ENCODE data around the gene RTP2. TPM values are rescaled to one million over a fixed set of nuclear protein-coding genes. Genes with fewer than 3 reads are reported as not detected.

Gene RTP2
- total RNA-seq, 6 donors from 2014 or later, result not detected

DNA sequence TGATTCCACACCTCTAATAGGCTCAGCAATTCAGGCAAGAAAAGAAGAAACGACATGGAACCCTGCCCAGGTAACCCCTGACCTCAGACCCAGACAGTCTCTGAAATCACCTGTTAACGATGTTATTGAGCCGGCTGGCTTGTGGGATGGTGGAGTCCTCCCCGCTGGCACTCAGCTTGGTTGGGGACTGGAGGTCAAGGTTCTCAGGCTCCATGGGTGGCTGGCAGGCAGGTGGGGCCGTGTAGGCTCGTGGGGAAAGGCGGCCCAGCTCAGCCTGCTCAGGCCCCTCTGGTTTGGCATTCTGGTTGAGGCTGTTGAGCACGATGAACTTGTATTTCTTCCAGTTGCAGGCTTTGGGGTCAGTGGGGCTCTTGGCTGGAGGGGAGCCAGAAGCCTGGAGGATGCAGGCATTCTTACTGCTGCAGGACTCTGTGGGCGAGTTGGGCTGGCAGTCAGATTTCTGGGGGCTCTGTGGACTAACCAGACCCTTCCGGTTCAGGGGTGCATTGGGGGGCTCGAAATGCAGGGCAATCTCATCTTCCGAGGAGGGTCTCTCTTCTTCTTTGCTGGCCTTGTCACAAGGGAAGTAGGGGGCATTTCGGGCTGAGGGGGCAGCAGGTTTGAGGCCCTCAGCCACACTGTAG is 26.7 kb upstream of the RTP2 start:
- DNase-seq (no peak), ATAC-seq (ENCODE audit: low FRiP score in 2 of 2) (no peak)
- H3K9me3 ChIP-seq, result no peaks in the 10 kb centered on the region
- H3K27me3 ChIP-seq, result no peaks in the 10 kb centered on the region
- H3K4me1 ChIP-seq, result no peaks in the 10 kb centered on the region
- no peak overlapping the region for H3K4me3 ChIP-seq
- TF ChIP-seq, protein P1, sequence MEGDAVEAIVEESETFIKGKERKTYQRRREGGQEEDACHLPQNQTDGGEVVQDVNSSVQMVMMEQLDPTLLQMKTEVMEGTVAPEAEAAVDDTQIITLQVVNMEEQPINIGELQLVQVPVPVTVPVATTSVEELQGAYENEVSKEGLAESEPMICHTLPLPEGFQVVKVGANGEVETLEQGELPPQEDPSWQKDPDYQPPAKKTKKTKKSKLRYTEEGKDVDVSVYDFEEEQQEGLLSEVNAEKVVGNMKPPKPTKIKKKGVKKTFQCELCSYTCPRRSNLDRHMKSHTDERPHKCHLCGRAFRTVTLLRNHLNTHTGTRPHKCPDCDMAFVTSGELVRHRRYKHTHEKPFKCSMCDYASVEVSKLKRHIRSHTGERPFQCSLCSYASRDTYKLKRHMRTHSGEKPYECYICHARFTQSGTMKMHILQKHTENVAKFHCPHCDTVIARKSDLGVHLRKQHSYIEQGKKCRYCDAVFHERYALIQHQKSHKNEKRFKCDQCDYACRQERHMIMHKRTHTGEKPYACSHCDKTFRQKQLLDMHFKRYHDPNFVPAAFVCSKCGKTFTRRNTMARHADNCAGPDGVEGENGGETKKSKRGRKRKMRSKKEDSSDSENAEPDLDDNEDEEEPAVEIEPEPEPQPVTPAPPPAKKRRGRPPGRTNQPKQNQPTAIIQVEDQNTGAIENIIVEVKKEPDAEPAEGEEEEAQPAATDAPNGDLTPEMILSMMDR (IDR thresholded peaks at IDR 0.05), result no peak
- no peak for TF ChIP-seq EP300 (IDR thresholded peaks at IDR 0.05)
- TF ChIP-seq POLR2AphosphoS5 (IDR thresholded peaks at IDR 0.05), result no peak
- no peak for TF ChIP-seq POLR2A (IDR thresholded peaks at IDR 0.05)
- H3K27ac ChIP-seq, result no peak overlapping the region
- 92 to 95% methylated on average over 11 to 13 of the region's 13 CpGs for WGBS, 2 donors
- H3K36me3 ChIP-seq, result peaks cover 82 to 100% (median 96%) of the 10 kb centered on the region in 4 donors

DNA sequence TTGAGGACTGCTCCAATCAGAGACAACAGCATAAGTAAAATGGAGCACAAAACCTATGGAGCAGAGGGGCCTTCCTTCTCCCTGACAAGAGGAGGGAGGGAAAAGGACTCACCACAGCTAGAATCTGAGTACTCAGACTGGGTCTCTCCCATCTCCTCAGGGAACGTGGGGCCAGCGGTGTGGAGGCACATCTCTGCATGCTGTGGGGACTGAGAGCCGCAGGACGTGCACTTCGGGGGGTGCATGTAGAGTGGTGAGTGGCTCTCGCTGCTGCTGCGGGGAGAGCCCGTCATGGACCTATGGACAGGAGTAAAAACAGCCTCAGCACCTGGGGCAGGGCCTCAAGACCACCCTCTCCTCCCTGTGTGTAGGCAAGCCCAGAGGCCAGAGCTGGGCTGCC is 25.9 kb upstream of the RTP2 start:
- 95 to 98% methylated on average over 7 to 8 of the region's 8 CpGs for whole genome bisulfite sequencing, 2 donors
- ATAC-seq (ENCODE audit: low FRiP score in 2 of 2), result no peak

DNA sequence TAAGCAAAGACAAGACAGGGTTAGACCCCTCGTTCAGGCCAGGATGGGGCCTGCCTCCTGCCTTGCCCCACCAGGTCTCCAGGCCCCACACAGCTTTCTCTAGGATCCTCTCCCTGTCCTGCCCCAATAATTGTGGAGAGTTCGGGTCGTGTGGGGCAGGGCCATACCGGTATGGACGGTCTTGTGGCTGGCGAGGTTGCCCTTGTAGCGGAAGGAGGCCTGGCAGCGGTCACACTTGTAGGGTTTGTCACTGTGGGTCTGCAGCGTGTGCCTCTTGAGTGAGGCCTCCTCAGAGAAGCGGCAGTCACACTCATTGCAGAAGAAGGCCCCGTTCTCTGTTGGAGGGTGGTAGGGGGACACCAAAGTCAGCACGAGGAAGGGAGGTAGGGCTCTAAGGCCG is 24.2 kb upstream of the RTP2 start:
- no peak overlapping the region for H3K4me3 ChIP-seq
- H3K27ac ChIP-seq, result no peak overlapping the region
- no peaks in the 10 kb centered on the region for H3K9me3 ChIP-seq
- H3K36me3 ChIP-seq, result peaks cover 87 to 100% (median 97%) of the 10 kb centered on the region in 4 donors
- no peaks in the 10 kb centered on the region for H3K4me1 ChIP-seq
- no peak for ATAC-seq (ENCODE audit: low FRiP score in 2 of 2)
- TF ChIP-seq POLR2AphosphoS5 (IDR thresholded peaks at IDR 0.05) (no peak), POLR2A (IDR thresholded peaks at IDR 0.05) (no peak), EP300 (IDR thresholded peaks at IDR 0.05) (no peak)
- TF ChIP-seq, protein P1 (IDR thresholded peaks at IDR 0.05), result no peak
- H3K27me3 ChIP-seq, result no peaks in the 10 kb centered on the region
- WGBS, 2 donors, result 92 to 96% methylated on average over 13 of the region's 13 CpGs
- DNase-seq, result no peak

More for the DNA sequence above, 25.9 kb upstream of the RTP2 start:
- Histone ChIP-seq H3K27ac (no peak overlapping the region), H3K36me3 (peaks cover 86 to 100% (median 98%) of the 10 kb centered on the region in 4 donors), H3K9me3 (no peaks in the 10 kb centered on the region), H3K4me1 (no peaks in the 10 kb centered on the region), H3K4me3 (no peak overlapping the region), H3K27me3 (no peaks in the 10 kb centered on the region)
- no peak for DNase-seq
- TF ChIP-seq EP300 (IDR thresholded peaks at IDR 0.05), result no peak
- TF ChIP-seq POLR2AphosphoS5 (IDR thresholded peaks at IDR 0.05), result no peak
- TF ChIP-seq, protein P1 (IDR thresholded peaks at IDR 0.05), result no peak
- no peak for TF ChIP-seq POLR2A (IDR thresholded peaks at IDR 0.05)

DNA sequence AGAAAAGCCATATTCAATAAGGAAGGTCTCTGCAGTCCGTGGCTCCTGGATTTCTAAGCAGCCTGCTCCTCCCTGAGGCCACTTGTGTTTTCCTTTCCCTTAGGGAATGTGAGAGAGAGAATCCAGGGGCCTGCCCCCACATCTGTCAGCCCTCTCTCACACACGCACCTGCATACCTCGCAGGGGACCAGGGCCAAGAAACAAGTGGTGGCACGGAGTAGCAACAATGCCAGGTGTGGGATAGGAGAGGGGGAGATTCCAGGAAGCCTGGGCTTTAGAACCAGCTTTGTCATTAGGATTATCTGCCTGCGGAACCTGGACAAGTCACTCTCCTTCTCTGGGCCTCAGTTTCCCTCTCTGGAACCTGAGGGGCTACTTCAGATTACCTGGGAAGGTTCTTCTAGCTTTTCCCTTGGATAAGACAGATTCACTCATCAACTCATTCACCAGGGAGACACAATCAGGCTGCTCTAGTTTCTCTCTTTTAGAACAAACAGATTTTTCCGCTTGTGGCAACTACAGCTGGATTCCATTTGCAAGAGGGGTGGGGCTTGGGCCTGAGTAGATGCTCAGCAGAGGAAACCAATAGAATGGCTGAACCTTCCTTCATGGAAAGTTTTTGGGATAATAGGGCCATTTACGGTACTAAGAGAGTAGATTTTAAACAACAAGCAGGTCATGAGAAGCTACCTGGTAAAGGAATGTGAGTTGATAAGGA is 23.5 kb upstream of the RTP2 start:
- no peaks in the 10 kb centered on the region for H3K27me3 ChIP-seq
- no peaks in the 10 kb centered on the region for H3K9me3 ChIP-seq
- no peak for DNase-seq
- H3K4me1 ChIP-seq, result no peaks in the 10 kb centered on the region
- H3K4me3 ChIP-seq, result no peak overlapping the region
- H3K27ac ChIP-seq, result no peak overlapping the region
- 83 to 91% methylated on average over 7 of the region's 7 CpGs for WGBS, 2 donors
- TF ChIP-seq, protein P1 (IDR thresholded peaks at IDR 0.05), result no peak
- no peak for TF ChIP-seq POLR2A (IDR thresholded peaks at IDR 0.05)
- no peak for TF ChIP-seq POLR2AphosphoS5 (IDR thresholded peaks at IDR 0.05)
- TF ChIP-seq EP300 (IDR thresholded peaks at IDR 0.05), result no peak
- ATAC-seq (ENCODE audit: low FRiP score in 2 of 2), result no peak
- H3K36me3 ChIP-seq, result peaks cover 86 to 100% (median 97%) of the 10 kb centered on the region in 4 donors
